Measurements from ENCODE around the gene MN1.

MN1 gene

DNA sequence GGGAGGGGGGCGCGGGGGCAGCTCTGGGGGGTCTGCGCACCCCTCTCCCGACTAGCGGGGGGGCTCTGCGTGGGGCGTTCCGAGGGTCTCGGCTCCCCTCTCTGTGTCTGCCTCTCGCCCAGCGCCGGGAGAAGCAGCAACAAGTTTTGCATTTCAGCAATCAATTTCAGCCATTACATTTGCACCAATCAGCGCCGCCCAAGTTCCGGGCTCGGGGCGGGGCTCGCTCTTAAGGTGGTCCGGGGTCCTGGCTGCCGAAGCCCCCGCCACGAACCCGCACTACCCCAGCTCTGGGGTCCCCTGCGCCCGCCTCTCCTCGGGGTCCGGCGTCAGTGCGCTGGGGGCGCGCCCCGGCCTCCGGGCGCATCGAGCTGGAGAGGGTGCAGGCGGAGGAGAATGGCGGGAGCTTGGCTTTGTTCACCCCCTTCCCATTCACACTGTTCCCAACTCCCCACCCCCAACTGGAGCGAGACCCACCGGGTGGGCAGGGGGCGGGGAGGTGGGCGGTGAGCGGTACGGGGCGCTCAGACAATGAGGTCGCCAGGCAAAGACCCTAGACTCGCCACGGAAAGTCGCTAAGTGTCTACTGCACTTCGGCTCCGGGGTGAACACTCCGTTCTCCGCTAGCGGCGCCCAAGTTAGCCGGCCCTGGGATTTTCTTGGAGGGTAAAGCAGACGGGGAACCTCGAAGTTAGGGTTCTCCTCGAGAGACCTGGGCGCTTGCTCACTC lies at the start of gene MN1:
TSS of gene MN1 (minus strand) at position 141 of the 730 bp plus-strand sequence. CDS start 1,213 bp downstream, outside the sequence.
- DNase-seq (ENCODE audit: low read depth), result peak; percentile 73
- peak within 1 kb of the TSS; percentile 68 for H3K4me3 ChIP-seq (ENCODE audit: low read length)

DNA sequence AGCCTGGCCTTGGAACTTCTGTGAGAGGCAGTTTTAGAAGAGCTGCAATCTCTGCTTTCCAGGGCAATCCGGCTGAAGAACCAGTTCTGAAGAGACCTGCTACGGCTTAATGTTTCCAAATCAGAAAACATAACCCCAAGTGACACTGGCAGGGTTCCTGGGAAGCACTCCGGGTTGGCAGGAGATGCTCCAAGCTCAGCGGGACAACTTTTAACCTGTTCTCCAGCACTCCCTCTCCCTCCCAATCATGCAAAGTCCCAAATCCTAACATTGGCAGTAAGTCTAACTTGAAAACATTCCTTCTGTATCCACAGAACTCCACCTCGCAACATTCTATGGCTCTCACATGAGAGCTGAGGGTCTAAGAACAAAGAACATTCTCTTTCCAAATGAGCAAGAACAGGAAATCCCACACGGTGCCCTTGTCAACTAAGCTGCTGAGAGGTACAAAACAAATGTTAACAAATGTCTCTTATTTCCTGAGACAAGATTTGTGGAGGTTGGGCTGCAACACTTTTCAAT lies 48.5 kb upstream of the MN1 start:
- TF ChIP-seq, protein P1, sequence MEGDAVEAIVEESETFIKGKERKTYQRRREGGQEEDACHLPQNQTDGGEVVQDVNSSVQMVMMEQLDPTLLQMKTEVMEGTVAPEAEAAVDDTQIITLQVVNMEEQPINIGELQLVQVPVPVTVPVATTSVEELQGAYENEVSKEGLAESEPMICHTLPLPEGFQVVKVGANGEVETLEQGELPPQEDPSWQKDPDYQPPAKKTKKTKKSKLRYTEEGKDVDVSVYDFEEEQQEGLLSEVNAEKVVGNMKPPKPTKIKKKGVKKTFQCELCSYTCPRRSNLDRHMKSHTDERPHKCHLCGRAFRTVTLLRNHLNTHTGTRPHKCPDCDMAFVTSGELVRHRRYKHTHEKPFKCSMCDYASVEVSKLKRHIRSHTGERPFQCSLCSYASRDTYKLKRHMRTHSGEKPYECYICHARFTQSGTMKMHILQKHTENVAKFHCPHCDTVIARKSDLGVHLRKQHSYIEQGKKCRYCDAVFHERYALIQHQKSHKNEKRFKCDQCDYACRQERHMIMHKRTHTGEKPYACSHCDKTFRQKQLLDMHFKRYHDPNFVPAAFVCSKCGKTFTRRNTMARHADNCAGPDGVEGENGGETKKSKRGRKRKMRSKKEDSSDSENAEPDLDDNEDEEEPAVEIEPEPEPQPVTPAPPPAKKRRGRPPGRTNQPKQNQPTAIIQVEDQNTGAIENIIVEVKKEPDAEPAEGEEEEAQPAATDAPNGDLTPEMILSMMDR (IDR thresholded peaks at IDR 0.05; ENCODE audit: insufficient read depth, low read depth, low read length, missing control alignments), result no peak
- no peak overlapping the region for H3K4me3 ChIP-seq (ENCODE audit: low read length)
- no peak for DNase-seq (ENCODE audit: low read depth)

More for the DNA sequence above, at the start of gene MN1:
- TF ChIP-seq, protein P1 (IDR thresholded peaks at IDR 0.05; ENCODE audit: insufficient read depth, low read depth, low read length, missing control alignments), result peak; percentile 2

DNA sequence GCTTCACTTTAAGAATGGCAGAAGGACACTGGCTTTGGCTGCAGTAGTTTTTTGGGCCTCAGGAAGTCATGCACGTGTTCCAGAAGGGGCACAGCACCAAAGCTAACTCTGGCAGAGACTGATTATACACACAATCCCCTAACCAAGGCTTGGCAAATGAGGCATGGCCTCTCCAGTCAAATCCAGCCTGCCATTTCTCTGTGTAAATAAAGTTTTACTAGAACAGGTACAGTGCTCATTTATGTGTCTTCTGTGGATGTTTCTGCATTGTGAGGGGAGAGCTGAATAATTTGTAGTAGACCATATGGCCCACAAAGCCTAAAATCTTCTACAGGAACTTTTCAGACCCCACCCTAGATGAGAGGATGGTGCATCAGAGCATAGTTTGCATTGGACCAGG lies 46.4 kb upstream of the MN1 start:
- H3K4me3 ChIP-seq (ENCODE audit: low read length), result no peak overlapping the region
- TF ChIP-seq, protein P1 (IDR thresholded peaks at IDR 0.05; ENCODE audit: insufficient read depth, low read depth, low read length, missing control alignments), result no peak
- no peak for DNase-seq (ENCODE audit: low read depth)

DNA sequence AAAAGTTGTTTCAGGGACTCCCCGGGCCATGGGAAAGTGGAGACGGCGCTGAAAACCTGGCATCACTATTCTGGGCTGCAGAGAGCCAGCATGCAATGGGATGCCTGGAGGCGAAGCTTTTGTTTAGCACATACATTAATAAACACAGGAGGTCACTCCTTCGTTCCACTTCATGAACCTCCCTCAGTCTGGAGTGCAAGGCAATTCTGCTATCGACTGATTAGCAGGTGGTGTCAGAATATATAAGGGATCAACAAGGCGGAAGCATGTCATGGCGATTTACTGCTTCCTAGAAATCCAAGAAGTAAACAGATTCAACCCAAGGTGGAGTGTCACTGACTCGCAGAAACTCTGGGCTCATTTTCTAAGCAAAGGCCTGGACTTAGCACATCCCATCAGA lies 45.4 kb upstream of the MN1 start:
- H3K4me3 ChIP-seq (ENCODE audit: low read length), result no peak overlapping the region
- no peak for DNase-seq (ENCODE audit: low read depth)
- TF ChIP-seq, protein P1 (IDR thresholded peaks at IDR 0.05; ENCODE audit: insufficient read depth, low read depth, low read length, missing control alignments), result no peak

DNA sequence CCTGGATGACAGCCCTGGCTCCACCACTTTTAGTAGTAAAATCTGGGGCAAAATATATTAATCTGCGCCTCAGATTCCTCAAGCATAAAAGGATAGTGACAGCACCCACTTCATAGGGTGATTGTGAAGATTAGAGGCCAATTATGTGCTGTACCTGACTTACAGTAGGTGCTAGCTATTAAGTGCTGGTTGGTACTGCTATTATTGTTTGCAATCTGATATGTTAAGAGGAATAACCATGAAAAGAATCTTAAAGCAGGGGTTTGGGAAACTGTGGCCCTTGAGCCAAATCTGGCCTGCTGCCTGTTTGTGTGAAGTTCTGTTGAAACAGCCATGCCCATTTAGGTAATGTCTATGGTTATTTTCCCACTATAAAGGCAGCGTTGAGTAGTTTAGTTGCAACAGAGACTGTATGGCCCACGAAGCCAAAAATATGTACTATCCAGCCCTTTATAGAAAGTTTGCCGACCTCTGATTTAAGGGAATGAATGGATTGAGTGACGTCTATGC lies 44.7 kb upstream of the MN1 start:
- TF ChIP-seq, protein P1 (IDR thresholded peaks at IDR 0.05; ENCODE audit: insufficient read depth, low read depth, low read length, missing control alignments), result no peak

DNA sequence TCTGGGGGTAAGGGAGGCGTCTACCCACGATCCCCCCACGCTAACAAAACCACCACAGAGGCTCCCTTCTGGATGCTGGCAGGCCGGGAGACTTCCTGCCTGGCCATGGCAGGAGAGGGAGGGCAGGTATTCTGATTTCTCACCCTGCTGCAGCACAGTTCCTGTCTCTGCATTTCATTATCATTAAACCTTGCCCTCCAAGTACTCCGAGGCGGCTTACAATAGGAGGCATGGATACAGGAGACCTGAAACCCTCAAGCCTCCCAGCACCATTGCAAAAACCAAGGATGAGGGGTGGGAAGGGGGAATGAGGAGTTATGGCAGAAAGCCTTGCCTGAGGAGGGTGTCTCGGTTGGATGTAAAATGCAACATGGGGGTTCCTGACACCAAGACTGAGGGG lies 44.1 kb upstream of the MN1 start:
- DNase-seq (ENCODE audit: low read depth), result no peak
- TF ChIP-seq, protein P1 (IDR thresholded peaks at IDR 0.05; ENCODE audit: insufficient read depth, low read depth, low read length, missing control alignments), result no peak
- no peak overlapping the region for H3K4me3 ChIP-seq (ENCODE audit: low read length)

More for the DNA sequence above, 44.7 kb upstream of the MN1 start:
- H3K4me3 ChIP-seq (ENCODE audit: low read length), result no peak overlapping the region
- DNase-seq (ENCODE audit: low read depth), result no peak

All from epithelial cell of esophagus (primary cell).